ENCODE results near the gene CEND1.

CEND1 gene

DNA sequence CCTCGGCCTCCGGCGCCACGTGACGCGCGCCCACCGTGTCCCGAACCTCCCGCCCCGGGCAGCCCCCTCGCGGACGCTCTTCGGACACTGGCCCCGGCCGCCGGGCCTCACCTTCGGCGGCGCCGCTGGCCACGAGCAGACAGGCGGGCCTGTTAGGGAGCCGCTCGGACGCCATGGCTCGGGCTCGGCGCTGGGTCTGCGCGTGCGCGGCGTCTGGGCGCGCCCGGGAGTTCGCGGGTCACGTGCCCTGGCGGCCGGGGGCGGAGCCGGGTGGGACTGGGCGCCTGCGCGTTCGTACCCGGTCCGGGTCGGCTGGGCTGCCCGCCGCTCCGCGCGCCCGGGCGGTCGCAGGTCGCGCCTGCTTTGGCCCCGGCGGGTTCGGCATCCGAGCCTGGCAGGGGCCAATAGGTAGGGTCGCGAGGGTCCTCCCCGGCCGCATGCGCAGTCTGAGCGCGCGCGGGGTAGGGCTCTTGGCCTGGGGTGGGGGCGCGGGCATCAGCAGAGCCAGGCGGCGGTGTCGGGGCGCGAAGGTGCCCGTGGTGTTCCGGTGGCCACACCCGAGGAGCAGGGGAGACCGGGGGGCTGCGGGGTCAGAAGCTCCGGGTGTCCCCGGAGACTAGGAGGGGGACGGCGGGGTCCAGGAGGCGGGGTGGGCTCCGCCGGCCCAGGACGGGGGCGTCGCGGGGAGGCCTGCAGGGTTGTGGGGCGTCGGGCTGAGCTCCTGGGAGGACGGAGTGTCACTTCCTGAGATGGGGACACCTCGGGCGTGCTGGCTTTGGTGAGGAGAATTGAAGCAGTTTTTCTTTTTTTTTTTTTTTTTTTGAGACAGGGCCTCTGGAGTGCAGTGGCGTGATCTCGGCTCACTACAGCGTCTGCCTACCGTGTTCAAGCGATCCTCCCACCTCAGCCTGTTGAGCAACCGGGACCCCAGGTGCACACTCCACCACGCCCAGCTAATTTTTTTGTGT is 12.3 kb downstream of the CEND1 start, which contains the start of gene GATD1:
Gene GATD1, minus strand, starts transcription at position 200 of the 968 bp plus-strand sequence. Its CDS starts 25 bp downstream, at position 175.
- H3K27ac ChIP-seq = peak within 1 kb of the TSS; percentile 96
- peak; percentile 64; the same call in 1 of the 2 replicates for TF ChIP-seq ZFX (IDR thresholded peaks at IDR 0.05)
- TF ChIP-seq, protein P1, sequence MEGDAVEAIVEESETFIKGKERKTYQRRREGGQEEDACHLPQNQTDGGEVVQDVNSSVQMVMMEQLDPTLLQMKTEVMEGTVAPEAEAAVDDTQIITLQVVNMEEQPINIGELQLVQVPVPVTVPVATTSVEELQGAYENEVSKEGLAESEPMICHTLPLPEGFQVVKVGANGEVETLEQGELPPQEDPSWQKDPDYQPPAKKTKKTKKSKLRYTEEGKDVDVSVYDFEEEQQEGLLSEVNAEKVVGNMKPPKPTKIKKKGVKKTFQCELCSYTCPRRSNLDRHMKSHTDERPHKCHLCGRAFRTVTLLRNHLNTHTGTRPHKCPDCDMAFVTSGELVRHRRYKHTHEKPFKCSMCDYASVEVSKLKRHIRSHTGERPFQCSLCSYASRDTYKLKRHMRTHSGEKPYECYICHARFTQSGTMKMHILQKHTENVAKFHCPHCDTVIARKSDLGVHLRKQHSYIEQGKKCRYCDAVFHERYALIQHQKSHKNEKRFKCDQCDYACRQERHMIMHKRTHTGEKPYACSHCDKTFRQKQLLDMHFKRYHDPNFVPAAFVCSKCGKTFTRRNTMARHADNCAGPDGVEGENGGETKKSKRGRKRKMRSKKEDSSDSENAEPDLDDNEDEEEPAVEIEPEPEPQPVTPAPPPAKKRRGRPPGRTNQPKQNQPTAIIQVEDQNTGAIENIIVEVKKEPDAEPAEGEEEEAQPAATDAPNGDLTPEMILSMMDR (conservative IDR thresholded peaks at IDR 0.05) = no peak

DNA sequence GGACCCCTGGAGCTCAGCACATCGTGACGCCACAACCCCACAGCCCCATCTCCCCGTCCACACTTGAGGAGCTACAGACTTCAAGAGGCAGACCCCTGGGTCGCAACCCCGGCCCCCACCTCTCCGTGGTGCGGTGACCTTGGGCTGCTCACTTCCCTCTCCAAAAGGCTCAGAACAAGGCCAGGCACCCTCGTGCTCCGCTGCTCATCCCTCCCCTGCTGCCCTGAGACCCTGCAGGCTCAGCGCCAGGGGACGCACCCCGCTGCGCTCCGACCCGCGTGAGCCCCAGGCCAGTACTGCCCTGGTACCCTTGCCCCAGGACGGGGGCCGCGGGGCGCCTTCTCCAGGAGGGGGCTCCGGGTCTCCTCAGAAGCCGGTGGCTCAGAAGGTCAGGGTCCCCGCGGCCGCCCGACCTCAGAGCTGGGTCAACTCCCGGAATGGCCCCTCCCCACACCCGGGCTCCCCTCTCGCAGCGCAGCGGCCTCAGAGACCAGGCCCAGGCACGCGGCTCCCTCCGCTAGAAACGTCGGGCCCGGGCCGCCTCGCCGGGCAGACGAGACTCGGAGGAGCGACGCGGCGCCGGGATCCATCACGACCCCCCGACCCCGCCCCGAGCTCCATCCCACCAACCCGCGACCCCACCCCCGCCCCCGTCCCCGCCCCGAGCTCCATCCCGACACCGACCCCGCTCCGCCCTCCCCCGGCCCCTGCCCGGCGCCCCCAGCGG is 13.2 kb downstream of the CEND1 start:
- peak overlapping the region; percentile 96 for H3K27ac ChIP-seq
- TF ChIP-seq ZFX (IDR thresholded peaks at IDR 0.05) = peak; percentile 73; the same call in 1 of the 2 replicates
- TF ChIP-seq, protein P1 (conservative IDR thresholded peaks at IDR 0.05) = no peak

DNA sequence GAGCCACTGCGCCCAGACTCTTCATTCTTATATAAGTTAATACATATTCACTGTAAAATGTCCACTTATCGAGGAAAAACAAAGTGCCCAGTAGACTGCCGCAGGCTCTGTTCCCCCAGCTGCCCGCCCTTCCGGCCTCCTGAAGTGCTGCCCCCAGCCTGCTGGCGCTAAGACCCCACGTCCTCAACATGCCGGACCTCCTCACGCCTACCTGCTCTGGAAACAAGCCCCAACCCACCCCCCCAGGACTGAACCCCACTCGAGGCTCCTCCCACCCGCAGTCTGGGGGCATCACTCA is 13.7 kb downstream of the CEND1 start:
- TF ChIP-seq ZFX (IDR thresholded peaks at IDR 0.05) = no peak
- TF ChIP-seq, protein P1 (conservative IDR thresholded peaks at IDR 0.05) = no peak
- peak overlapping the region; percentile 96 for H3K27ac ChIP-seq

DNA sequence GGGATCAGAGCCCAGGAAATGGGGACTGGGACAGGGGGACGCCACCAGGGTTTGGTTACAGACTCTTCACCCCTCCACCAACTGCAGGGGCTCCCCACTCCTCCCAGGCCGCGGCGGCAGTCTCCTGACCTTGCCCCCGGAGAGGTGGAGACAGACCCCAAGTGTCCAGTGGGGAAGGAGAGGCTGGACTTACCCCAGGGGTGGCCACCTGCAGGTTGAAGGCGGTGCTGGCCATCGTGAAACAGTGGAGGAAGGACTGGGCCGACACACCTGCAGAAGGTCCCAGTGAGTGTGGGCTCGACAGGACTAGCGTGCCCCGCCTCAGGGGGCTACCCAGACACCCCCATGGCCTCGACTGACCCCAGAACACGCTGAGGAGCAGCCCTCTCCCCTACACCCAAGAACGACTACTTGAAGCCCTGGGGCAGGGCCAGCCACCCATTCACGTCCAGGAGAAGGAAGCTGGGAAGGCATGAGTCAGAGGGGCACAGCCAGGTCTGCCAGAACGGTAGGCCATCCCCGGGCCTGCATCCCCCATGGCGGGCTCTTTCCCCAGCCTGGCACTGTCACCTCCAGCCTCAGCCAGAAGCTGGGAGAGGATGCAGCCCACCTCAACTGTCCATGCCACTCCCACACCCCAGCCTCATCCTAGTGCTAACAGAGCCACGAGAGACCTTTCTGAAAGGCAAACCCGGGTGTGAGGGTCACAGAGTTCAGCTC is 14.9 kb downstream of the CEND1 start:
- peak overlapping the region; percentile 96; the same call in 1 of the 2 replicates for H3K27ac ChIP-seq
- no peak for TF ChIP-seq ZFX (IDR thresholded peaks at IDR 0.05)
- TF ChIP-seq, protein P1 (conservative IDR thresholded peaks at IDR 0.05) = no peak

DNA sequence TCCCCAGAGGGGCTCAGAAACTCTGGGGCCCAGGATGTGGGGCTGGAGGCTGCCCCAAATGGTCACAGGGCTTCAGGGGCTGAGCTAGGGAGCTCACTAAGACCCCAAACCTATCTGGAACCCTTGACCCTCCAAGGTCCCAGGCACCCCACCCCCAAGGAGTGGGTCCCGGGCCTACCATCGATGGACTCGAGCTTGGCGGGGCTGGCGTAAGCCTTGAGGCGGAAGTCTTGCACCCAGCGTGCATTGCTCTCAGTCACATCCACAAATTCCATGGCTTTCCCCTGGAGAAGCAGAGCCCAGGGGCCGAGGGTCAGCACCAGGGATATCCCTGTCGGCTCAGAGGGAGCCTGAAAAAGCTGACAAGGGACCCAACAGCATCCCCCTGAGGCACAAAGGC is 16.1 kb downstream of the CEND1 start:
- TF ChIP-seq, protein P1 (conservative IDR thresholded peaks at IDR 0.05) = no peak
- no peak for TF ChIP-seq ZFX (IDR thresholded peaks at IDR 0.05)
- H3K27ac ChIP-seq = no peak overlapping the region

DNA sequence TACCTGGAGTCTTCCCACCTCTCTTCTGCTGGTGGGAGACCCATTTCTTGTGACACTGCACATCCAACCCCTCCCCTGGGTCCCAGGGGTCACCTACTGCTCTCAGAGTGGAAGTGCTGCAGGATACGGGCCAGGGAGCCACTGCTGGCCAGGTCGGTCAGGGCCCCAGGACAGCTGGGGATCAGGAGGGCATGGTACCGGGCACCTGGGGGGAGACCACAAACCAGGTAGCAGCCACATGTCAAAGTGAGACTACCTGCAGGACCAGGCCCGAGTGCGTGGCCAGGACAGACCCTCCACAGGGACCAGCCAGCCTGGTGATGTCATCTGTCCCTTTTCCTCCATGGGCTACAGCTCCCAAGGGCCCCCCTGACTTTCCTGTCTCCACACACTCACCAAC is 16.5 kb downstream of the CEND1 start:
- TF ChIP-seq, protein P1 (conservative IDR thresholded peaks at IDR 0.05) = no peak
- TF ChIP-seq ZFX (IDR thresholded peaks at IDR 0.05) = no peak
- no peak overlapping the region for H3K27ac ChIP-seq

All from C4-2B (cell line).